ENCODE data around the gene PFKL.
"Not testable (repeated sequence)": the region's sequence is repeated elsewhere in the genome, so short reads cannot be mapped to it uniquely, and the experiment has no call there.

PFKL gene

GRCh38 chr21:44279354-44280260, 20.2 kb upstream of the PFKL start:
- DNase-seq (ENCODE audit: low spot score) = no peak

DNA sequence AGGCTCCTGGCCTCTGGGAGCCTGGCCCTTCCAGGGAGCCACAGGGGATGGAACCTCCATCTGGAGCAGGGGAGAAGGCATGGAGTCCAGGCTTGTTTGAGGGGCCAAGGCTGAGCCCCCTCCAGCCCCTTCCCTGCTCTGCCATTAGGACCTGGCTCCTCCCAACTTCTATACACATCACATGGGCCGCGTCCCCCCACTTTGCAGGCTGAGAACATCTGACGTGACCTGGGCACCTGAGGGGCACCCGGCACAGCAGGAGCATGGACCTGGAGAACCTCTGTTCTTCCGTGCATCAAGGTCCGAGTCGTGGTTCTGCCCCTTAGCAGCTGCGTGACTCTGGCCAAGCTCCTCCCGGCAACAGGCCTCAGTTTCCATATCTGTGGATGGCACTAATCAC, 18.1 kb upstream of the PFKL start:
- DNase-seq (ENCODE audit: low spot score) = no peak

DNA sequence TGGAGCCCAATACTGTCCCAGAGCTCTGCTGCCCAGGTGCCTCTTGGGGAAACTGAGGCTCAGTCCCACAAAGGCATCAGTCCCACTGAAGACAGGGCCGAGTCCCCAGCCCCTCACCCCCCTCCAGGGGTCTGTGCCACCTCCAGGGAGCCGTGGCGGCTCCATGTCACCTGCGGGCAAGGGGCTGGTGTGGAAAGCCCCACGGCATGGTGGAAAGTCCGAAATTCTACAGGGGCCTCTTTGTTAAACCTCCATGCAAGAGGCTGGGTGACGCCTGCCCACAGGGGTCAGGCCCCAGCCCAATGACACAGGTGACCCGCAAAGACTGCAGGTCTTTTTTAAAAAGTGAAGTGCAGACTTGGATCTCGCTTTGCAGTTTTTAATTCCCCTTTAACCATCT, 17.5 kb upstream of the PFKL start:
- no peak for DNase-seq (ENCODE audit: low spot score)

DNA sequence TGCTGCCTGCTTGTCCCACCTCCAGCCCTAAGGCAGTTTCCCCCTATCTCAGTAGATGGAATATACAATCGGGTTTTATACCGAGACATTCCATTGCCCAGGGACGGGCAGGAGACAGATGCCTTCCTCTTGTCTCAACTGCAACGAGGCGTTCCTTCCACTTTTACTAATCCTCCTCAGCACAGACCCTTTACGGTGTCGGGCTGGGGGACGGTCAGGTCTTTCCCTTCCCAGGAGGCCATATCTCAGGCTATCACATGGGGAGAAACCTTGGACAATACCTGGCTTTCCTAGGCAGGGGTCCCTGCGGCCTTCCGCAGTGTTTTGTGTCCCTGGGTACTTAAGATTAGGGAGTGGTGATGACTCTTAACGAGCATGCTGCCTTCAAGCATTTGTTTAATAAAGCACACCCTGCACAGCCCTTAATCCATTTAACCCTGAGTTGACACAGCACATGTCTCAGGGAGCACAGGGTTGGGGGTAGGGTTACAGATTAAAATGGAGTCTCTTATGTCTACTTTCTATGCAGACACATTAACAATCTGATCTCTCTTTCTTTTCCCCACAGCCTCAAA, 16.6 kb upstream of the PFKL start:
- not testable (repeated sequence) for DNase-seq (ENCODE audit: low spot score)

DNA sequence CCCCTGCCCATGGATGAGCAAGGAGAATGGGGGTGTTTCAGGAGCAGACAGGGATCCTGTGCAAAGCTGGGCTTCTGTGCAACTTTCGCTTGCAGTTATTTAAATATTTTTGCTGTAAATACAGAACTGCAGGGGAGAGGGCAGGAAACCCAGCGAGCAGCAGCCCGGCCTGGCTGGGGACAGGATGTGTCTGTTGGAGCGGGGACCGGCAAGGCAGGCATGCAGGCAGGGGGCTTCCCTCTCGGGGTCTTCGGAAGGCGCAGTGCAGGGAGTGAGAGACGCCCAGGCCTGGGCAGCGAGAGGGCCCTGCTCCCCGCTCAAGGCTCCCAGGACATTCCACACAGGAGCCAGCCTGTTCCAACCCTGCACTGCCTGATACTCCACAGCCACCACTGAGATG, 15.9 kb upstream of the PFKL start:
- no peak for DNase-seq (ENCODE audit: low spot score)

GRCh38 chr21:44285138-44285992, 14.5 kb upstream of the PFKL start, which contains the start of gene AIRE:
AIRE (plus strand) TSS chr21:44285876; CDS start chr21:44286007, 131 bp downstream.
- DNase-seq (ENCODE audit: low spot score) = no peak

GRCh38 chr21:44286086-44286715, 13.7 kb upstream of the PFKL start:
- DNase-seq (ENCODE audit: low spot score) = no peak

DNA sequence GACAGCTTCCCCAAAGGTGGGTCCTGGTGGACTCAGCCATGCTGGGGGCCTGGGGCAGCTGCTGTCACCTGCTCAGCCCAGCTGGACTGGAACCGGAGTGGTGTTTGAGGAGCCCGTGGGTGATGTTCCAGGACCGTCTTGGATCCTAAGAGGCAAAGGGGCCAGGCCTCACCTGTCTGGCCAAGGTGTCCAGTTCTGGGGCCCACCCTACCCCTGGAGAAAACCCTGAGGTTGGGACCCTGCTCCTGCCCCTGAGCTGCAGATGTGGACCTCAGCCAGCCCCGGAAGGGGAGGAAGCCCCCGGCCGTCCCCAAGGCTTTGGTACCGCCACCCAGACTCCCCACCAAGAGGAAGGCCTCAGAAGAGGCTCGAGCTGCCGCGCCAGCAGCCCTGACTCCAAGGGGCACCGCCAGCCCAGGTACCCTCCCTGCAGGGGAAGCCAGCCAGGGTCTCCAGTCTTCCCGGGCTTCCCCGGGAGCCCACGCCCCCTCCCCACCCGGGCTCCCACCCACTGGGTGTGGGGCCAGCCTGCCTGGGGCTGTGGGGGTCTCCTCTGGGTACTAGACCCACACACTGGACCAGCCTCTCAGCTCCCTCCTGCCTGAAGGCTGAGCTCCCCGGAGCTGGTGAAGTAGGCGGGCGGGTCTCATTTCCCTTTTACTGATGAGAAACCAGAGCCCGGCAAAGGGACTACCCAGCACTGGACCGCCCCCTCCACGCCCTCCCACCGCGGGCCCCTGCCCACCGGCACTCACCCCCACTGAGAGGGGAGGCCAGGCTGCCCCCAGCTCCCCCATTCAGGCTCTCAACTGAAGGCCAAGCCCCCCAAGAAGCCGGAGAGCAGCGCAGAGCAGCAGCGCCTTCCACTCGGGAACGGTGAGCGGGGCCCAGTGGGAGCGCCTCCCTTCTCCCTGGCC, 12.9 kb upstream of the PFKL start:
- DNase-seq (ENCODE audit: low spot score) = no peak

DNA sequence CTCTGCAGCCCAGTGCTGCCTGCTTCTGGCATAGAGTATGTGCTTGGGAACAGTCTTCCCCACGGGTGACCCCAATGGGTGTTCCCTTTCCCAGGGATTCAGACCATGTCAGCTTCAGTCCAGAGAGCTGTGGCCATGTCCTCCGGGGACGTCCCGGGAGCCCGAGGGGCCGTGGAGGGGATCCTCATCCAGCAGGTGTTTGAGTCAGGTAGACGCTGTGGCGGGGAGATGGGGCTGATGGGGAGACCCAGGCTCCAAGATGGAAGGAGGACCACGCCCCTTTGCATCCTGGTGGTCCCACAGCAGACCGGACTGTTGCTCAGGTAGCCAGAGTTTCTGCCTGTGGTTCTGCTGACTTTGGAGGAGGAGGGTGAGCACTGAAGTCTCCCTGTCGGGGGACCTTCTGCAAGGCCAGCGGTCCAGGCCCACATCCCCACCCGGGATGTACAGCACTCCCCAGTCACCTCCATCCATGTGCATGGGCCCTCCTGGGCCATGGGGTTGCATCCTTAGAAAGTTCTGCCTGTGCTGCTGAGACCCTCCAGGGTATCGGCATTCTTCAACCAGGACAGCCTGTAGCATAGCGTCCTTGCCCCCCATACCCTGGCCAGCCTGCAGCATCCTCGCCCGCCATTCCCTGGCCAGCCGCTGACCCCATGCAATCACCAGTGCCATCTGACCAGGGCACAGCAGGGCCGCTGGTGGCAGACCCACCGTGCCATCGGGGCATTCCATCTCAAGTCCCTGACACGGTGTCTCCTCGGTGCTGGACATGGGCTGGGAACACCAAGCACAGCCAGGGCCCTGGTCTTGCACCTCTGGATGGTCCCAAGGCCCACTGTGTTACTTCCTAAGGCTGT, 11.4 kb upstream of the PFKL start:
- DNase-seq (ENCODE audit: low spot score) = no peak

DNA sequence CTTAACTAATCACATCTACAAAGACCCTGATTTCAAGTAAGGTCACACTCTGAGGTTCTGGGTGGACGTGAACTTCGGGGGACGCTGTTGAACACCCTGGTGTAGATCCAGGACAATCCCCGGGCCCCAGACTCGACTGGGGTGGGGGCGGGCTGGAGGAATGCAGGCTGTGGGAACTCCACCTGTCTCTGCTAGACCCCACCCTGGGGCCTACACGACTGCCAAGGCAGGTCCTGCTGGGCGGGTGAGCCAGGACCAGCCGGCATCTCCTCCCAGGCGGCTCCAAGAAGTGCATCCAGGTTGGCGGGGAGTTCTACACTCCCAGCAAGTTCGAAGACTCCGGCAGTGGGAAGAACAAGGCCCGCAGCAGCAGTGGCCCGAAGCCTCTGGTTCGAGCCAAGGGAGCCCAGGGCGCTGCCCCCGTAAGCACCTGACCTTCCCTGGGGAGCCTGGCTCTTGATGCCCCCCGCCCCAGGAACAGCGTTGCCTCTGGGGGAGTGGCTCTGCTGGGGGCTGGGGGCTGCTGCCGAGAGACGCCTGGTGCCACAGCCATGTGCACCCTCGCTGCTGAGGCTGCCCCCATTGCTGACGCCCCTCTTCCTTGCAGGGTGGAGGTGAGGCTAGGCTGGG, 10.4 kb upstream of the PFKL start:
- DNase-seq (ENCODE audit: low spot score) = no peak

- DNase-seq (ENCODE audit: low spot score) = no peak
Observed at GRCh38 chr21:44290327-44291077, 9.4 kb upstream of the PFKL start.

DNA sequence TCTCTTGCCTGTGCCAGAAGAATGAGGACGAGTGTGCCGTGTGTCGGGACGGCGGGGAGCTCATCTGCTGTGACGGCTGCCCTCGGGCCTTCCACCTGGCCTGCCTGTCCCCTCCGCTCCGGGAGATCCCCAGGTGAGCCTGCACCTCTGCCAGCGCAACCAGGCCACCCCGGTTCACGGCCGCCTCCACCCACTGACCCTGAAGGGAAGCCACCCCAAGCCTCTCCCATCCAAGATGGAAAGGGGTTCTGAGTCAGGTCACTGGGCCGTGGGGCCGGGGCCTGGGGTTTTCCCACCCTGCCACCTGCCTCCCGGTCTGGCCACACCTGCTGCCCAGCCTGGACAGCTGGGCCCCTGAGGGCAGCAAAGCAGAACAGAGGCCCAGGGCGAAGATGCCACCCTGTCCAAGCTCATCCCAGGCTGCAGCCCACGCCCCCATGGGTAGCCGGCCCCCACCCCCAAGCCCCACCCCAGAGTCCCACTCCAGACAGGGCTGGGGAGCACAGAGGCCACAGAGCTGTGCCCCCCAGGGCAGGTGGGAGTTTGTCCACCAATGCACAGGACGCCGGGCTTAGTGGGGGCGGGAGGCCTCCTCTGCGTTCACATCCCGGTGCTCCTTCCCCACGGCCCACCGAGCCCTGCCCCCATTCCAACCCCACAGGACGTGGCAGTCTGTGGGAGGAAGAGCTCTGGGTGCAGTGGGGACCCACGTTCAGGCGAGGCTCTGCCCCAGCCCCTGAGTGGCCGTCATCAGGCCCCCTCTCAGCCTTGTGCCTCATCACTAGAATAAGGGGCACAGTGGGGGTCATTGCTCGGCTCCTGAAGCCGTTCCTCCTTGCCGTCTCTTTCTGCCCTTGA, 8.5 kb upstream of the PFKL start:
- no peak for DNase-seq (ENCODE audit: low spot score)

DNA sequence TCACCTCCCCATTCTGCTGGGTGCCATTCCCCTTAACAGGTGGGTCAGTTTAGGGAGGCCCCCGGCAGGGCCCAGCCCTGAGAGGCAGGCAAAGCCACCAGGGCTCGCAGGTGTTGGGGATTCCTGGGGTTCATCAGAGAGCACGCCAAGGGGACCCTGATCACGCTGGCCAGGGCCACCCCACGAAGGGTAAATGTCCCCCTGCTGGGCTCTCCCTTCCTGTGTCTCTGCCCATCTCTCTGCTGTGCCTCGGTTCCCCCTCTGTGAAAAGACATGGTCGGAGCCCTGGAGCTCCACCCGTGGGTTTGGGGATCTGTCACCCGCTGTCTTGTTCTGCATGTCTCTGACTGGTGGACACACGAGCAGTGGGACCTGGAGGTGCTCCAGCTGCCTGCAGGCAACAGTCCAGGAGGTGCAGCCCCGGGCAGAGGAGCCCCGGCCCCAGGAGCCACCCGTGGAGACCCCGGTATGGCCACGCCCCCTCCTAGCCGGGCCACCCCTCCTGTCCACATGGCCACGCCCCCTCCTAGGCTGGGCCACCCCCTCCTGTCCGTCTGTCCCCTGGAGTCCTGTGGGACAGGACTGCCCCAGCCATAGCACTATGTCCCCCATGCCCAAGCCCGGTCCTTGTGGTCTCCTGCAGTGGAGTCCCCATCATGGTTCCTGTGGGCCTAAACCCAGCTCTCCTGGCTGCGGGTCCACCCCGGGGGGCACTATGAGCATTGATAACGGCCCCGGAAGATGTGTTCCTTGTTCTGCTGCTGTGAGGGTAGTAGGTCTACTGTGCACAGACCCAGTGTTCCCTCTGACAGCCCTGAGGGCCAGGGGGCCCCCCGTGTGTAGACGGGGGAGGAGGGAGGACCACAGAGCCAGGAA, 7.7 kb upstream of the PFKL start:
- no peak for DNase-seq (ENCODE audit: low spot score)

DNA sequence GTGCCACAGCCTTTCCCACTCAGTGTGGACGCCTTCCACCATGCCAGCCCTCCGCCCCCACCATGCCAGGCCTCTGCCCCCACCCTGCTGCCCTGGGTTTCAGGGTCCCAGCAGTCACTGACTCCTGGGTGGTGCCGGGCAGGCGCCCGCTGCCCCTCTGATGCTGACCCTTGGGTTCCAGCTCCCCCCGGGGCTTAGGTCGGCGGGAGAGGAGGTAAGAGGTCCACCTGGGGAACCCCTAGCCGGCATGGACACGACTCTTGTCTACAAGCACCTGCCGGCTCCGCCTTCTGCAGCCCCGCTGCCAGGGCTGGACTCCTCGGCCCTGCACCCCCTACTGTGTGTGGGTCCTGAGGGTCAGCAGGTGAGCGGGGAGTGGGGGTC, 7.0 kb upstream of the PFKL start:
- no peak for DNase-seq (ENCODE audit: low spot score)

DNA sequence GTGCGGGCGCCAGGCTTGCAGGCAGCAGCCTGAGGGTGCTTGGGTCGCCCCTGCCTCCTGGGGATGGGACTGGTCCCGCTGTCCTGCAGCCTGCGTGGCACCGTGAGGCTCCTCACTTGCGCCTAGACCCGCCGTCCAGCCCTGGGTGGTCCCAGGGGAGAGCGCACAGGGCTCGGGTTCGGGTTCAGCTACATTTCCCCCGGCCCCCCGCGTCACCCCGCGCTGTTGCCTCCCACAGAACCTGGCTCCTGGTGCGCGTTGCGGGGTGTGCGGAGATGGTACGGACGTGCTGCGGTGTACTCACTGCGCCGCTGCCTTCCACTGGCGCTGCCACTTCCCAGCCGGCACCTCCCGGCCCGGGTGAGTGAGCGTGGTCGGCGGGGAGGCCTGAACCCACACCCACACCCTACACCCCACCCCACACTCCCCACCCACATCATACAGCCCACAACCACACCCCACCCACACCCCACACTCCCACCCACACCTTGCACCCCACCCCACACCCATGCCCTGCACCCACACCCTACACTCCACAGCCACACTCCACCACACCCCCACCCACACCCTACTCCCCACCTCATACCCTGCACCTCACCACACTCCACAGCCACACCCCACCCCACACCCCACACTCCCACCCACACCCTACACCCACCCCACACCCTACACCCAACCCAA, 6.2 kb upstream of the PFKL start:
- DNase-seq (ENCODE audit: low spot score) = no peak

GRCh38 chr21:44294391-44295162, 5.3 kb upstream of the PFKL start:
- no peak for DNase-seq (ENCODE audit: low spot score)
